Trophoblast cell (in vitro differentiated cells and primary cell): ENCODE results near the gene METTL15.
"Not testable (repeated sequence)": the region's sequence is repeated elsewhere in the genome, so short reads cannot be mapped to it uniquely, and the experiment has no call there.

Experiments
- DNase-seq, 2 donors: peaks; one replicate each; pipeline ENCODE4 v3.0.0-alpha.2; 2016
- H2AFZ ChIP-seq: 2 replicates; pipeline ENCODE4 v1.6.1; 2013; ENCODE audit warnings: low read length, moderate library complexity, mild to moderate bottlenecking; ENCODE audit not compliant: insufficient read depth, poor library complexity
- H2AK5ac ChIP-seq: 2 replicates; pipeline ENCODE4 v1.6.1; 2013; ENCODE audit warnings: mild to moderate bottlenecking, low read length
- H2BK120ac ChIP-seq: 2 replicates; pipeline ENCODE4 v1.6.1; 2013; ENCODE audit warnings: low read length, mild to moderate bottlenecking, moderate library complexity; ENCODE audit not compliant: insufficient read depth, poor library complexity
- H2BK12ac ChIP-seq: 2 replicates; pipeline ENCODE4 v1.6.1; 2013; ENCODE audit warnings: mild to moderate bottlenecking, low read length, moderate library complexity
- H2BK5ac ChIP-seq: 2 replicates; pipeline ENCODE4 v1.6.1; 2013; ENCODE audit warnings: low read length, low read depth, moderate library complexity, mild to moderate bottlenecking; ENCODE audit not compliant: poor library complexity
- H3K14ac ChIP-seq: 2 replicates; pipeline ENCODE4 v1.6.1; 2013; ENCODE audit warnings: mild to moderate bottlenecking, low read length
- H3K18ac ChIP-seq: 2 replicates; pipeline ENCODE4 v1.6.1; 2013; ENCODE audit warnings: mild to moderate bottlenecking, low read length
- H3K23ac ChIP-seq: 2 replicates; pipeline ENCODE4 v1.6.1; 2013; ENCODE audit warnings: low read length
- H3K27ac ChIP-seq: 2 replicates; pipeline ENCODE4 v1.5.1; 2013; ENCODE audit warnings: low read depth, mild to moderate bottlenecking, inconsistent platforms, low read length, moderate library complexity
- H3K27me3 ChIP-seq: 2 replicates; pipeline ENCODE4 v1.6.1; 2013; ENCODE audit warnings: inconsistent platforms, mild to moderate bottlenecking, low read length, moderate library complexity; ENCODE audit not compliant: insufficient read depth
- H3K36me3 ChIP-seq, 2 experiments: 1 replicate in 1 of 2; 2 replicates in 1 of 2; pipeline ENCODE4 v1.6.1; 2013; ENCODE audit warnings: low read length in 2 of 2, mild to moderate bottlenecking in 2 of 2, moderate library complexity in 1 of 2; ENCODE audit not compliant: insufficient read depth in 2 of 2, control insufficient read depth in 1 of 2
- H3K4ac ChIP-seq: 2 replicates; pipeline ENCODE4 v1.6.1; 2013; ENCODE audit warnings: low read depth, mild to moderate bottlenecking, low read length, moderate library complexity
- H3K4me1 ChIP-seq, 2 experiments: 1 replicate in 1 of 2; 2 replicates in 1 of 2; pipeline ENCODE4 v1.6.1; 2013; ENCODE audit warnings: low read length in 2 of 2, mild to moderate bottlenecking in 2 of 2, moderate library complexity in 1 of 2; ENCODE audit not compliant: insufficient read depth in 2 of 2, control insufficient read depth in 1 of 2
- H3K4me2 ChIP-seq: 2 replicates; pipeline ENCODE4 v1.6.1; 2013; ENCODE audit warnings: inconsistent platforms, mild to moderate bottlenecking, low read length, moderate library complexity
- H3K4me3 ChIP-seq: 2 replicates; pipeline ENCODE4 v1.5.1; 2013; ENCODE audit warnings: mild to moderate bottlenecking, low read depth, low read length, inconsistent platforms
- H3K79me1 ChIP-seq: one replicate; pipeline ENCODE4 v1.6.1; 2013; ENCODE audit warnings: low read length
- H3K79me2 ChIP-seq: 2 replicates; pipeline ENCODE4 v1.6.1; 2013; ENCODE audit warnings: low read length, mild to moderate bottlenecking; ENCODE audit not compliant: control insufficient read depth, insufficient read depth, poor library complexity
- H3K9ac ChIP-seq: 2 replicates; pipeline ENCODE4 v1.6.1; 2013; ENCODE audit warnings: mild to moderate bottlenecking, low read length
- H3K9me3 ChIP-seq: 2 replicates; pipeline ENCODE4 v1.6.1; 2013; ENCODE audit warnings: low read depth, mild to moderate bottlenecking, control low read depth, inconsistent platforms, low read length; ENCODE audit not compliant: insufficient read depth
- H4K12ac ChIP-seq: 2 replicates; pipeline ENCODE4 v1.6.1; 2013; ENCODE audit warnings: low read depth, mild to moderate bottlenecking, low read length, moderate library complexity
- H4K8ac ChIP-seq: 2 replicates; pipeline ENCODE4 v1.6.1; 2013; ENCODE audit warnings: low read depth, mild to moderate bottlenecking, low read length, moderate library complexity
- H4K91ac ChIP-seq: one replicate; pipeline ENCODE4 v1.6.1; 2013; ENCODE audit warnings: low read depth, mild to moderate bottlenecking, low read length, moderate library complexity
- WGBS: extraction: QIAGEN DNeasy Blood & Tissue Kit; methylation state at CpG from one replicate; pipeline ENCODE4 v1.1.7; 2013; ENCODE audit warnings: missing lambda C conversion rate; ENCODE audit not compliant: insufficient read length, insufficient coverage; ENCODE audit errors: extremely low coverage; 5-methylcytosine and 5-hydroxymethylcytosine counted together

The METTL15 gene

DNA sequence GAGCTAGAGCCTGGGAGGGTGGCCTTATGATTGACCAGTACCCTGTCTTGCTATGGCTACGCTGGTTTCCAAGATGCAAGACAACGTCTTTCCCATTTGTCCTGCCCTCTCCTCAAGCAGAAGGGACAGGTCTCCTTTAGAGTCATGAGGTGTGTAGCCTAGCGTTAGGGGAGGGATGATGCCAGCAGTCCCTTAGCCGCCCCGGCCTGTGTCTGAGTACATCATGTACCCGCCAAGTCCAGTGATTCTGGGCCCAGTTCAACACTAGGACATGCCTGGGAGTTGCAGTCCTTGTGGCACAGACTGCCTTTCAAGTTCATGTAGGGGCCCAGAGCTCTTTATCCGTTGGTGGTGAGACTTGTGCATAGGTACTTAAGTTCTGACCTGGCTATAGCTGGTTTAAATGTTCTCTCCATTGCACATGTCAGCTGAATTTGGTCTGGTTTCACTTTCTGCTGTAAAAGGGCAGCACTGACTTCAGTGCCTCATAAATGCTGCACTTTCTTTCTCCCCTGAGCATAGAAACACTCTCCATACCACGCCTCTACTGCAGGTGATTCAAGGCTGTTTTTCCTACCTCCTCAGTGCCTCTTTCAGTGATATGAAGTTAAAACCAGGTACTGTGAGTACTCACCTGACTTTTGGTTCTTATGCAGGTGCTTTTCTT is 151.1 kb downstream of the METTL15 start:
- Histone ChIP-seq H3K4me1 (peaks cover 0 to 3% of the 10 kb centered on the region in 2 experiments), H2BK12ac (no peak overlapping the region), H3K79me2 (no peaks in the 10 kb centered on the region), H3K4ac (no peak overlapping the region), H3K23ac (no peak overlapping the region), H2BK120ac (no peak overlapping the region), H3K27me3 (no peaks in the 10 kb centered on the region), H3K4me2 (no peak overlapping the region), H3K27ac (no peak overlapping the region), H2AFZ (no peak overlapping the region), H3K36me3 (no peaks in the 10 kb centered on the region), H2AK5ac (no peak overlapping the region), H3K14ac (no peak overlapping the region), H3K4me3 (no peak overlapping the region), H3K9ac (no peak overlapping the region), H4K91ac (no peak overlapping the region), H4K12ac (no peak overlapping the region), H3K79me1 (no peaks in the 10 kb centered on the region), H4K8ac (no peak overlapping the region), H2BK5ac (no peak overlapping the region), H3K9me3 (no peaks in the 10 kb centered on the region), H3K18ac (no peak overlapping the region)
- no peak for DNase-seq
- no CpG with 5 or more reads among the region's 8 CpGs for whole genome bisulfite sequencing

DNA sequence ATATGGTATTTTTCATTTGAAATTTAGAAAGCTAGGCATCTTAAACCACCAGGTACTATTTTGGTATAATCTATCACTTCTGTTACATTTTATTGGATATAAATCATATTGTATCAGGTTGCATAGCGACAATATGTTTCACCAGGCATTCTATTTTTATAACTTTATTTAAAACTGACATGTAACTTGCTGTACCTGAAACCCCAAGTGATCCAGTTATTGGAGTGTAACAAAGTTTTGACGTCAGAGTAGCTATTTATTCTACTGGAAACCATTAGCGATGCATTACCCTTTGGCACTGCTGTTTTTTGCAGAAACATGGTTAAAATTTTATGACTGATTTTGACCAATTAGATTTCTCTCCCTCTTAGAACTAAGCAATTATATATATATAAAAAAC is 160.7 kb downstream of the METTL15 start:
- no peak for DNase-seq
- no peak overlapping the region for H3K23ac ChIP-seq
- no peak overlapping the region for H2AFZ ChIP-seq
- H3K79me1 ChIP-seq = no peaks in the 10 kb centered on the region
- no peak overlapping the region for H4K91ac ChIP-seq
- H3K9me3 ChIP-seq = no peaks in the 10 kb centered on the region
- no CpG with 5 or more reads among the region's 3 CpGs for WGBS
- H4K12ac ChIP-seq = no peak overlapping the region
- H3K79me2 ChIP-seq = no peaks in the 10 kb centered on the region
- no peaks in the 10 kb centered on the region for H3K4me1 ChIP-seq
- no peak overlapping the region for H3K4me3 ChIP-seq
- H3K4me2 ChIP-seq = no peak overlapping the region
- no peak overlapping the region for H2BK5ac ChIP-seq
- no peaks in the 10 kb centered on the region for H3K36me3 ChIP-seq
- no peak overlapping the region for H4K8ac ChIP-seq
- no peak overlapping the region for H2BK120ac ChIP-seq
- H3K27me3 ChIP-seq = no peaks in the 10 kb centered on the region
- H3K27ac ChIP-seq = no peak overlapping the region
- no peak overlapping the region for H3K14ac ChIP-seq
- H3K4ac ChIP-seq = no peak overlapping the region
- H2AK5ac ChIP-seq = no peak overlapping the region
- H3K18ac ChIP-seq = no peak overlapping the region
- H2BK12ac ChIP-seq = no peak overlapping the region
- H3K9ac ChIP-seq = no peak overlapping the region

DNA sequence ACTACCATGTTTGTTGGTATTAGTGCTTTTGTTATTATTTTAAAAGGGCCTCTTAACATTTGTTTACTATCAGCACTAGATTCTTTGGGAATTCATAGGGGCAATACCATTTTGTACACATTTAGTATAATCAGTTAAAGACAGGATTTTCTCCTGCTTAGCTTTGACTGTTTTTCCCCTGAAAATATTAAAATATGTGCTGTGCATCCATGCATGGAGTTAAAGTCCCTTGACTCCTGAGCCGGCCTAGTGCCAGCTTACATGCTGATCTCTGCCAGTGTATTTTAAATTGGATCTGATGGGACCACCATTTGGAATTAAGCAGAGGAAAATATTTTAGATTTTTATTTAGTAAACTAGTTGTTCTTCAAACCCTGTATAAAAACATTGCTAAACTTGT is 161.4 kb downstream of the METTL15 start:
- H2AK5ac ChIP-seq = no peak overlapping the region
- no peaks in the 10 kb centered on the region for H3K79me1 ChIP-seq
- no peaks in the 10 kb centered on the region for H3K9me3 ChIP-seq
- H3K4me3 ChIP-seq = no peak overlapping the region
- H2BK120ac ChIP-seq = no peak overlapping the region
- no peak overlapping the region for H2BK5ac ChIP-seq
- no peak overlapping the region for H3K4ac ChIP-seq
- no peaks in the 10 kb centered on the region for H3K36me3 ChIP-seq
- H3K27me3 ChIP-seq = no peaks in the 10 kb centered on the region
- no peak overlapping the region for H4K12ac ChIP-seq
- H2BK12ac ChIP-seq = no peak overlapping the region
- no peak overlapping the region for H3K23ac ChIP-seq
- no peaks in the 10 kb centered on the region for H3K4me1 ChIP-seq
- H4K91ac ChIP-seq = no peak overlapping the region
- no peak overlapping the region for H2AFZ ChIP-seq
- H3K14ac ChIP-seq = no peak overlapping the region
- no CpG with 5 or more reads among the region's 1 CpG for WGBS
- no peak overlapping the region for H3K9ac ChIP-seq
- no peak overlapping the region for H3K27ac ChIP-seq
- no peak overlapping the region for H3K18ac ChIP-seq
- no peaks in the 10 kb centered on the region for H3K79me2 ChIP-seq
- no peak overlapping the region for H4K8ac ChIP-seq
- no peak overlapping the region for H3K4me2 ChIP-seq
- DNase-seq = no peak

DNA sequence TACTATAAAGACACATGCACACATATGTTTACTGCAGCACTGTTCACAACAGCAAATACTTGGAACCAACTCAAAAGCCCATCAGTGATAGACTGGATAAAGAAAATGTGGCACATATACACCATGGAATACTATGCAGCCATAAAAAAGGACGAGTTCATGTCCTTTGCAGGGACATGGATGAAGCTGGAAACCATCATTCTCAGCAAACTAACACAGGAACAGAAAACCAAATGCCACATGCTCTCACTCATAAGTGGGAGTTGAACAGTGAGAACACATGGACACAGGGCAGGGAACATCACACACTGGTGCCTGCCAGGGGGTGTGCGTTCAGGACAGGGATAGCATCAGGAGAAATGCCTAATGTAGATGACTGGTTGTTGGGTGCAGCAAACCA is 164.1 kb downstream of the METTL15 start:
- H3K9me3 ChIP-seq, H4K91ac ChIP-seq, H3K79me1 ChIP-seq, DNase-seq, H3K23ac ChIP-seq, H3K36me3 ChIP-seq, H3K4me1 ChIP-seq, H3K18ac ChIP-seq, H3K9ac ChIP-seq, H3K4me3 ChIP-seq, H2BK120ac ChIP-seq, H3K27me3 ChIP-seq, H3K4ac ChIP-seq, H4K12ac ChIP-seq, H4K8ac ChIP-seq, H3K27ac ChIP-seq, H2BK12ac ChIP-seq, H3K4me2 ChIP-seq, H3K14ac ChIP-seq, H3K79me2 ChIP-seq, H2AFZ ChIP-seq, H2BK5ac ChIP-seq, H2AK5ac ChIP-seq: not testable (repeated sequence)
- WGBS = no CpG with 5 or more reads among the region's 2 CpGs
